ENCODE results near the gene ALDH1L2.

Gene ALDH1L2

GRCh38 chr12:105001476-105001875 lies 82.8 kb downstream of the ALDH1L2 start:
- TF ChIP-seq, protein P1, sequence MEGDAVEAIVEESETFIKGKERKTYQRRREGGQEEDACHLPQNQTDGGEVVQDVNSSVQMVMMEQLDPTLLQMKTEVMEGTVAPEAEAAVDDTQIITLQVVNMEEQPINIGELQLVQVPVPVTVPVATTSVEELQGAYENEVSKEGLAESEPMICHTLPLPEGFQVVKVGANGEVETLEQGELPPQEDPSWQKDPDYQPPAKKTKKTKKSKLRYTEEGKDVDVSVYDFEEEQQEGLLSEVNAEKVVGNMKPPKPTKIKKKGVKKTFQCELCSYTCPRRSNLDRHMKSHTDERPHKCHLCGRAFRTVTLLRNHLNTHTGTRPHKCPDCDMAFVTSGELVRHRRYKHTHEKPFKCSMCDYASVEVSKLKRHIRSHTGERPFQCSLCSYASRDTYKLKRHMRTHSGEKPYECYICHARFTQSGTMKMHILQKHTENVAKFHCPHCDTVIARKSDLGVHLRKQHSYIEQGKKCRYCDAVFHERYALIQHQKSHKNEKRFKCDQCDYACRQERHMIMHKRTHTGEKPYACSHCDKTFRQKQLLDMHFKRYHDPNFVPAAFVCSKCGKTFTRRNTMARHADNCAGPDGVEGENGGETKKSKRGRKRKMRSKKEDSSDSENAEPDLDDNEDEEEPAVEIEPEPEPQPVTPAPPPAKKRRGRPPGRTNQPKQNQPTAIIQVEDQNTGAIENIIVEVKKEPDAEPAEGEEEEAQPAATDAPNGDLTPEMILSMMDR (IDR thresholded peaks at IDR 0.05; ENCODE audit: borderline replicate concordance, insufficient read depth, low read depth, low read length): no peak

DNA sequence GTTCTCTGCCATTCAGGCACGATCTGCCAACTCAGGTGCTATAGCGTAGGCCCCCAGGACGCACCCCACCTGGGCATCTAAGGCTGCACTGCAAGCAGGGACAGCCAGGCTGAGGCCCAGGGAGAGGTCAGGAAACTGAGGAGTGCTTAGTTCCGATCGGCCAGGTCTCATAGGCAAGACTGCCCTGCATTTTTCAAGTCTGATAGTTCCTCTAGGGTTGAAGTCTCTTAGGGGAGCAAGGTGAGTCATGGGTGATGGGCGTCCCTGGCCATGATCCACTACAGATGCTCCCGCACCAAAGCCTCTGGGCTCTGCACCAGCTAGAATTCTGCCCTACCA lies 84.9 kb downstream of the ALDH1L2 start:
- TF ChIP-seq, protein P1 (IDR thresholded peaks at IDR 0.05; ENCODE audit: borderline replicate concordance, insufficient read depth, low read depth, low read length): no peak

More at GRCh38 chr12:105001476-105001875, 82.8 kb downstream of the ALDH1L2 start:
- H3K4me3 ChIP-seq (ENCODE audit: low read depth, low read length): no peak overlapping the region

DNA sequence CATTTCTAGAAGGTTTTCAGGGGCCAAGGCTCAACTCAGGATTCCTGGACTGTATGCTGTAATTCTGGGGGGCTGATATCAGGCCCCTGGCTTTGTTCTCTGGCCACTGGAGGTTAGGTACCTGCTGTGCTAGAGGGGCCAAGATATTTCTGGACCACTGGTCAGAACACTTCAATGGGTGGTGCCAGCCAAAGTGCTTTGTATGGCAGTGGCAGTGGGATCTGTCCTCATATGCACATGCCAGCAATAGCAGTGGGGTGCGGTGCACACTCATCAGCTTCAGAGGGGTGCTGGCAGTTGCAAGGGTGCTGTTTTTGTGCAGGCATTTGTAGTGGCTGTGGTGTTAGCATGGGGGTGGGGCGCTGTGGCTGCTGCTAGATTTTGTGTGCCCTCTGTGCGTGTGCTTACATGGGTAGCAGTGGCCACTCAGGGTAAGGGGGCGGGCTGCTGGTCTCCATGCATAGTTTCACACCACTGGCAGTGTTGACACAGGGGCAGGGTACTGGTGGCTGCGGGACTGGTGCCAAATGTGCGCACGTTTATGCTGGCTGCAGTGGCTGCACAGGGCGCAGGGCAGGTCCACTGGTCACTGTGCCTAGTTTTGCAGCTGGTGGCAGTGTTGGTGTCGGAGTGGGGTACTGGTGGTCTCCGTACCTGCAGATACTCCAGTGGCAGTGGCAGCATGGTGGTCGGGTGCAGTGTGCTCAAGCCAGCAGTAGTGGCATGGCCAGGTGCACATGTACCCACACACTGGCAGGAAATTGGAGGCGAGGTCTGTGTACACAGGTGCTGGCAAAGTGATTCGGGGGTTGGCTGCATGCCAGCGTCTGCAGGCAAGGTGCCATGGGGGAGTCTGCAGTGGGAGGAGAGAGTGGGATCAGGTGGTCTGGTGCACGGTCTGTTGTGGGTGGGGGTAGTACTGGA lies 85.6 kb downstream of the ALDH1L2 start:
- TF ChIP-seq, protein P1 (IDR thresholded peaks at IDR 0.05; ENCODE audit: borderline replicate concordance, insufficient read depth, low read depth, low read length): no peak
- no peak overlapping the region for H3K4me3 ChIP-seq (ENCODE audit: low read depth, low read length)

More for the DNA sequence above, 84.9 kb downstream of the ALDH1L2 start:
- H3K4me3 ChIP-seq (ENCODE audit: low read depth, low read length): no peak overlapping the region

- TF ChIP-seq, protein P1 (IDR thresholded peaks at IDR 0.05; ENCODE audit: borderline replicate concordance, insufficient read depth, low read depth, low read length): no peak
- no peak overlapping the region for H3K4me3 ChIP-seq (ENCODE audit: low read depth, low read length)
Observed at GRCh38 chr12:104997541-104997940, 86.7 kb downstream of the ALDH1L2 start.

GRCh38 chr12:104994336-104994735 lies 89.9 kb downstream of the ALDH1L2 start:
- TF ChIP-seq, protein P1 (IDR thresholded peaks at IDR 0.05; ENCODE audit: borderline replicate concordance, insufficient read depth, low read depth, low read length): no peak

DNA sequence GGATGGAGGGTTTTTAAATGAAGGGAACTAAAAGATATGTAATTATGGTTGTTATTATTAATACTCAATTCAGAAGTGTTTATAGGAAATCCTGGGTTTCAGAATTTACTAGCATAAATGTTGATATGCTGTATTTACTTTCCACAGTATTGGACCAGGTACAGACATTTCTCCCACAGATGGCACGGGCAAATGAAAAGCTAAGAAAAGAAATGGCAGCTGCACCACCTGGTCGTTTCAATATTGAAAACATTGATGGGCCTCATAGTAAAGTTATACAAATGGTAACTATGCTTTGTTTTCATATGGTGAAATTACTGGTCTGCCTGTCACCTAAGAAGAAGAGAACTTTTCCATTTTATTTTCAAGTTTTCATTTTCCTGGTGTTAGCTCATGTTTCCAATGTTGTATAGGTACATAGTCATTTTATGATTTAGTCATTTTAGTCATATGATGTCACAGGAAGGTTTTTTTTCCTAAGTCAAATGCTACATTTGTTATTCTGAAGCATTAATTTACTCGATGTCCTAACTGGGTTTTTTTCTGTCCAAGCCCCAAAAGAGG lies 92.6 kb downstream of the ALDH1L2 start:
- H3K4me3 ChIP-seq (ENCODE audit: low read depth, low read length): no peak overlapping the region
- TF ChIP-seq, protein P1 (IDR thresholded peaks at IDR 0.05; ENCODE audit: borderline replicate concordance, insufficient read depth, low read depth, low read length): no peak

More at GRCh38 chr12:104994336-104994735, 89.9 kb downstream of the ALDH1L2 start:
- no peak overlapping the region for H3K4me3 ChIP-seq (ENCODE audit: low read depth, low read length)
